Right lobe of liver (tissue), 4 donors: ENCODE data around the gene SPATA21.

Source experiments
- CTCF ChIP-seq, 4 donors: fragments of 200-600 bp in 3 of 4; fragments of 450-650 bp in 1 of 4; IDR thresholded peaks; one replicate each; pipeline versions ENCODE4 v1.5.1 to v1.8.0; 2016 to 2022; ENCODE audit warnings: antibody characterized with exemption in 4 of 4, mild to moderate bottlenecking in 2 of 4
- POLR2A ChIP-seq: fragments of 450-650 bp; IDR thresholded peaks from one replicate; pipeline ENCODE4 v1.6.1; 2017; ENCODE audit warnings: antibody characterized with exemption, mild to moderate bottlenecking
- donor health status: DM: no; HTN: no; CAD: no.
- donor health status: DM: no; HTN: no; CAD: no.
- donor health status: DM: no; HTN: yes; CAD: no.

GRCh38 chr1:16441282-16441665, 4.0 kb upstream of the SPATA21 start:
- TF ChIP-seq CTCF (IDR thresholded peaks at IDR 0.05) (no peak), POLR2A (no peak)
